SU-DHL-6 (cell line): ENCODE data around the gene NTF3.

ENCODE experiments used
- CTCF ChIP-seq: fragments of 200-600 bp; sonication (generic); IDR thresholded peaks from one replicate; pipeline ENCODE4 v1.5.1; 2017; ENCODE audit warnings: antibody characterized with exemption, mild to moderate bottlenecking, low read length, moderate library complexity; ENCODE audit not compliant: insufficient read depth, poor library complexity, severe bottlenecking
- EZH2phosphoT487 ChIP-seq: fragments of 200-600 bp; sonication (generic), shearing (Covaris generic); conservative IDR thresholded peaks from 2 replicates; pipeline ENCODE4 v1.6.1; 2018; ENCODE audit warnings: mild to moderate bottlenecking, antibody characterized with exemption, low read length, moderate library complexity, mixed read lengths

DNA sequence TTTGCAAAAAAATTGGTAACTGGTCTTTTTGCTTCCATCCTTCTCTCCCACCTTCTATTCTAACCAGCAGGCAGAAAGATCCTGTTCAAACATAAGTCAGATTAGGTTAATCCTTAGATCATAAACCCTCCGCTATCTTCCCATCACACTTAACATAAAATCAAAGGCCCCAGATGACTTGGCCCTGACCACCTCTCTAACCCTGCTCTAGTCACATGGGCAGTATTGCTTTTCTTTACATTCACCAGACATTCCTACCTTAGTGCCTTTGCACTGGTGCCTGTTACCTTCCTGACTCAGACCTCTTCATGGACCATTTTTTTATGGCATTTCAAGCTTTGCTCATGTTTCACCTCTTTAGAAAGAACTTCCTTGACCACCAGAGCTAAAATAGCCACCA, 83.5 kb downstream of the NTF3 start:
- TF ChIP-seq CTCF (no peak), EZH2phosphoT487 (no peak)
